A549 (cell line): ENCODE results near the gene COL8A1. TPM values are rescaled to one million over a fixed set of nuclear protein-coding genes. Genes with fewer than 3 reads are reported as not detected.

Experiments
- ATAC-seq, 2 experiments: fragments of 200-7000 bp in 1 of 2; fragments of >200 bp in 1 of 2; cut with Nextera tagmentation in 1 of 2; cut with Tn5 transposase in 1 of 2; 3 replicates each; pipeline versions ENCODE4 v1.8.0 to v1.9.1; 2018 to 2020; ENCODE audit warnings: mild to moderate bottlenecking in 1 of 2, moderate library complexity in 1 of 2
- CTCF ChIA-PET: fragments of 300-600 bp; sonication (Branson Sonifier 250); formaldehyde crosslinking; extraction: SDS; loops from one replicate; lab custom pipeline; 2021; ENCODE audit warnings: antibody characterized with exemption, inconsistent platforms; lab: Yijun Ruan, JAX
- POLR2A ChIA-PET: fragments of 350-600 bp; formaldehyde crosslinking; extraction: SDS; loops from one replicate; lab custom pipeline; 2021; ENCODE audit warnings: antibody characterized with exemption, inconsistent platforms; lab: Yijun Ruan, JAX
- DNase-seq, 2 experiments: peaks; one replicate each; pipeline versions ENCODE4 v3.0.0 to v3.0.0-alpha.2; 2011 to 2016; ENCODE audit warnings: low read depth in 1 of 2, low spot score in 1 of 2
- FAIRE-seq: peaks from 2 replicates; lab custom pipeline; 2011; peaks lifted over from hg19 to GRCh38; lab: Jason Lieb, UNC
- H3K27ac ChIP-seq, 2 experiments: fragments of >200 bp; sonication (Bioruptor Twin); formaldehyde crosslinking; 3 replicates each; pipeline ENCODE4 v1.5.1; 2016 to 2017
- H3K4me1 ChIP-seq: fragments of >200 bp; sonication (Bioruptor Twin); formaldehyde crosslinking; 3 replicates; pipeline ENCODE4 v1.6.1; 2016
- H3K4me2 ChIP-seq: fragments of >200 bp; sonication (Bioruptor Twin); formaldehyde crosslinking; 3 replicates; pipeline ENCODE4 v1.6.1; 2016
- H3K4me3 ChIP-seq: fragments of >200 bp; sonication (Bioruptor Twin); formaldehyde crosslinking; 3 replicates; pipeline ENCODE4 v1.5.1; 2016
- H3K9me3 ChIP-seq: fragments of >200 bp; sonication (Bioruptor Twin); formaldehyde crosslinking; 3 replicates; pipeline ENCODE4 v1.6.1; 2016
- BCL3 ChIP-seq: fragments of >200 bp; sonication (Bioruptor Twin); formaldehyde crosslinking; IDR thresholded peaks from 3 replicates; pipeline ENCODE4 v1.6.1; 2016
- BHLHE40 ChIP-seq: IDR thresholded peaks from 2 replicates; pipeline ENCODE4 v1.6.1; 2012; ENCODE audit warnings: low read depth, low read length, inconsistent platforms
- CBX2 ChIP-seq: fragments of 200-600 bp; sonication (generic); IDR thresholded peaks from 2 replicates; pipeline ENCODE4 v1.6.1; 2016; ENCODE audit warnings: low read depth, mild to moderate bottlenecking, borderline replicate concordance
- CEBPB ChIP-seq, 2 experiments: fragments of >200 bp in 1 of 2; sonication (Bioruptor Twin) in 1 of 2; formaldehyde crosslinking in 1 of 2; IDR thresholded peaks; 2 replicates each; pipeline ENCODE4 v1.6.1; 2012 to 2016
- CHD2 ChIP-seq: fragments of 150-350 bp; IDR thresholded peaks from 2 replicates; pipeline ENCODE4 v1.6.1; 2014; ENCODE audit warnings: low read length; ENCODE audit not compliant: partially characterized antibody
- CTCF ChIP-seq: fragments of >200 bp; sonication (Bioruptor Twin); formaldehyde crosslinking; IDR thresholded peaks from 3 replicates; pipeline ENCODE4 v1.5.1; 2016
- EHMT2 ChIP-seq: fragments of 200-600 bp; sonication (generic); IDR thresholded peaks from 2 replicates; pipeline ENCODE4 v1.6.1; 2016; ENCODE audit warnings: antibody characterized with exemption, low read depth, mild to moderate bottlenecking, moderate library complexity
- EP300 ChIP-seq, 2 experiments: fragments of >200 bp; sonication (Bioruptor Twin); formaldehyde crosslinking; IDR thresholded peaks; 2 replicates in 1 of 2; 3 replicates in 1 of 2; pipeline ENCODE4 v1.6.1; 2016 to 2017
- FOSB ChIP-seq: fragments of 250-450 bp; sonication (Bioruptor Pico); IDR thresholded peaks from 2 replicates; pipeline ENCODE4 v1.5.0; 2020; ENCODE audit warnings: mild to moderate bottlenecking, moderate library complexity
- FOSL2 ChIP-seq, 2 experiments: fragments of 450-650 bp in 1 of 2; fragments of >200 bp in 1 of 2; sonication (Bioruptor Twin) in 1 of 2; formaldehyde crosslinking; IDR thresholded peaks; 2 replicates each; pipeline versions ENCODE4 v1.5.0 to v1.6.1; 2016 to 2020; ENCODE audit warnings: mild to moderate bottlenecking in 1 of 2, moderate library complexity in 1 of 2
- GATA3 ChIP-seq: IDR thresholded peaks from 2 replicates; pipeline ENCODE4 v1.6.1; 2012; ENCODE audit warnings: borderline replicate concordance
- JUN ChIP-seq, 2 experiments: fragments of >200 bp; sonication (Bioruptor Twin); formaldehyde crosslinking; IDR thresholded peaks; 2 replicates in 1 of 2; 3 replicates in 1 of 2; pipeline ENCODE4 v1.6.1; 2016 to 2017
- JUNB ChIP-seq: fragments of >200 bp; sonication (Bioruptor Twin); formaldehyde crosslinking; IDR thresholded peaks from 2 replicates; pipeline ENCODE4 v1.6.1; 2016
- KDM5A ChIP-seq: fragments of 200-600 bp; sonication (generic); IDR thresholded peaks from 2 replicates; pipeline ENCODE4 v1.6.1; 2016; ENCODE audit warnings: antibody characterized with exemption, mild to moderate bottlenecking
- MAZ ChIP-seq: fragments of 150-350 bp; IDR thresholded peaks from 2 replicates; pipeline ENCODE4 v1.6.1; 2014; ENCODE audit warnings: antibody characterized with exemption, low read depth, low read length, borderline replicate concordance
- MYC ChIP-seq: IDR thresholded peaks from 2 replicates; pipeline ENCODE4 v1.6.1; 2012; ENCODE audit warnings: mild to moderate bottlenecking, inconsistent platforms, low read length, improper control_type of control experiment, borderline replicate concordance
- NFE2L2 ChIP-seq: fragments of 150-350 bp; conservative IDR thresholded peaks from 2 replicates; pipeline ENCODE4 v1.6.1; 2014; ENCODE audit warnings: low read length
- NPAS2 ChIP-seq: fragments of 250-450 bp; sonication (Bioruptor Pico); IDR thresholded peaks from 2 replicates; pipeline ENCODE4 v1.8.0; 2022; ENCODE audit warnings: mild to moderate bottlenecking, moderate library complexity, borderline replicate concordance
- RARB ChIP-seq: fragments of 250-450 bp; sonication (Bioruptor Pico); IDR thresholded peaks from 2 replicates; pipeline ENCODE4 v1.8.0; 2021; ENCODE audit warnings: mild to moderate bottlenecking, moderate library complexity
- RNF2 ChIP-seq: fragments of 200-600 bp; sonication (generic); IDR thresholded peaks from 2 replicates; pipeline ENCODE4 v1.6.1; 2016; ENCODE audit warnings: low read depth, mild to moderate bottlenecking, antibody characterized with exemption, moderate library complexity, borderline replicate concordance
- SREBF2 ChIP-seq: fragments of 450-650 bp; IDR thresholded peaks from 2 replicates; pipeline ENCODE4 v1.6.1; 2014; ENCODE audit warnings: mild to moderate bottlenecking, moderate library complexity
- TP53 ChIP-seq: fragments of 250-450 bp; sonication (Bioruptor Pico); IDR thresholded peaks from 2 replicates; pipeline ENCODE4 v1.5.0; 2021; ENCODE audit warnings: mild to moderate bottlenecking, moderate library complexity
- ZC3H11A ChIP-seq: fragments of 450-650 bp; IDR thresholded peaks from 2 replicates; pipeline ENCODE4 v1.6.1; 2014; ENCODE audit warnings: antibody characterized with exemption, mild to moderate bottlenecking
- WGBS: methylation state at CpG from one replicate; pipeline ENCODE4 v1.1.6; 2017; ENCODE audit errors: missing lambda C conversion rate; 5-methylcytosine and 5-hydroxymethylcytosine counted together
- polyA plus RNA-seq, 4 experiments: library from polyadenylated mRNA; depleted of rRNA in 3 of 4; stranded (reverse); fragments of >200 nt; fragmentation: RNase III in 1 of 4; extraction: RNeasy Plus Mini Kit Qiagen cat#74134 plus additional on column Dnase treatment in 1 of 4; gene quantifications; 2 replicates in 3 of 4; 3 replicates in 1 of 4; pipeline ENCODE4 v1.2.3, GENCODE V29; 2011 to 2017
- TF ChIP-seq, protein P1 (sequence below): fragments of 250-450 bp; sonication (Bioruptor Pico); IDR thresholded peaks from 2 replicates; pipeline ENCODE4 v1.5.0; 2021; ENCODE audit warnings: mild to moderate bottlenecking, moderate library complexity, borderline replicate concordance

COL8A1 gene
- polyA plus RNA-seq, 2 of the 4 experiments (the other 2 are of a cell fraction) = not detected

DNA sequence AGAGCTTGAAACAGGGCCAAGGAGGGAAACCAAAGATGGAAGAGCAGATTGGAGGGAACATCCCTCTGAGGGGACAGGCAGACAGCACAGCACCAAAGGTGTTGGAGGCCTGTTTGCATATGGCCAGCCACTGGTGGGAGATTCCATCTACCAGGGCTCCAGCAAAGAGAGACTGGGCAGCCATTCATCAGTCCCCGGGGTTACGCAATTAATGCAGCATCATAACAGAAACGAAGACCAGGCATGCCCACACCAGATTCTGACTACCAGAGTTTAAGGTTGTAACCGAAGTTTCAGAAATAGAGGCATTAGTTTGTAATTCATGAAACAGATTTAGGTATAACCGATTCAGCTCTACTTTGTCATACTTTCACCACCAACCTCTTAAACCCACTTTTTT, 58.1 kb downstream of the COL8A1 start:
- no peak overlapping the region for H3K4me3 ChIP-seq
- DNase-seq = no peak
- no peak overlapping the region for H3K27ac ChIP-seq
- no peak overlapping the region for H3K4me2 ChIP-seq
- no peaks in the 10 kb centered on the region for H3K4me1 ChIP-seq
- WGBS = 71% methylated on average over 5 of the region's 5 CpGs
- ChIA-PET CTCF (interaction anchor here (1.5 kb wide), 1 partner anchor 9 kb away, joined by 4 read pairs; no protein-coding TSS in a partner anchor), POLR2A (no interaction called here)
- TF ChIP-seq NFE2L2 (no peak), CEBPB (IDR thresholded peaks at IDR 0.05) (peak in 1 of 2 experiments; percentile 61; a peak in 2 of 4 replicates)
- FAIRE-seq = no peak
- no peak for ATAC-seq
- no peaks in the 10 kb centered on the region for H3K9me3 ChIP-seq

GRCh38 chr3:99697250-99697649, 58.9 kb downstream of the COL8A1 start:
- CTCF ChIA-PET = interaction anchor here (1.5 kb wide), 1 partner anchor 10 kb away, joined by 4 read pairs; no protein-coding TSS in a partner anchor
- DNase-seq (no peak), FAIRE-seq (no peak), ATAC-seq (no peak)
- Histone ChIP-seq H3K4me1 (no peaks in the 10 kb centered on the region), H3K4me3 (no peak overlapping the region), H3K27ac (no peak overlapping the region), H3K4me2 (no peak overlapping the region), H3K9me3 (no peaks in the 10 kb centered on the region)
- 71% methylated on average over 5 of the region's 5 CpGs for WGBS
- TF ChIP-seq FOSB (CRISPR knock-in tag) (no peak), SREBF2 (no peak), GATA3 (no peak), TP53 (CRISPR knock-in tag) (no peak), EP300 (IDR thresholded peaks at IDR 0.05) (no peak), JUN (IDR thresholded peaks at IDR 0.05) (no peak), CHD2 (no peak), RARB (CRISPR knock-in tag) (no peak), BCL3 (no peak), CBX2 (no peak), KDM5A (no peak), ZC3H11A (no peak), EHMT2 (no peak)
- TF ChIP-seq, protein P1, sequence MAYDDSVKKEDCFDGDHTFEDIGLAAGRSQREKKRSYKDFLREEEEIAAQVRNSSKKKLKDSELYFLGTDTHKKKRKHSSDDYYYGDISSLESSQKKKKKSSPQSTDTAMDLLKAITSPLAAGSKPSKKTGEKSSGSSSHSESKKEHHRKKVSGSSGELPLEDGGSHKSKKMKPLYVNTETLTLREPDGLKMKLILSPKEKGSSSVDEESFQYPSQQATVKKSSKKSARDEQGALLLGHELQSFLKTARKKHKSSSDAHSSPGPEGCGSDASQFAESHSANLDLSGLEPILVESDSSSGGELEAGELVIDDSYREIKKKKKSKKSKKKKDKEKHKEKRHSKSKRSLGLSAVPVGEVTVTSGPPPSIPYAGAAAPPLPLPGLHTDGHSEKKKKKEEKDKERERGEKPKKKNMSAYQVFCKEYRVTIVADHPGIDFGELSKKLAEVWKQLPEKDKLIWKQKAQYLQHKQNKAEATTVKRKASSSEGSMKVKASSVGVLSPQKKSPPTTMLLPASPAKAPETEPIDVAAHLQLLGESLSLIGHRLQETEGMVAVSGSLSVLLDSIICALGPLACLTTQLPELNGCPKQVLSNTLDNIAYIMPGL (CRISPR knock-in tag) = no peak
- POLR2A ChIA-PET = no interaction called here

- DNase-seq (no peak), ATAC-seq (no peak), FAIRE-seq (no peak)
- Histone ChIP-seq H3K4me1 (no peaks in the 10 kb centered on the region), H3K27ac (no peak overlapping the region), H3K4me3 (no peak overlapping the region), H3K9me3 (no peaks in the 10 kb centered on the region), H3K4me2 (no peak overlapping the region)
- TF ChIP-seq MAZ = no peak
- TF ChIP-seq MYC = no peak
- TF ChIP-seq JUNB = no peak
- TF ChIP-seq CBX2 = no peak
- no peak for TF ChIP-seq CTCF
- no peak for TF ChIP-seq RNF2
- no peak for TF ChIP-seq FOSL2 (IDR thresholded peaks at IDR 0.05)
- no peak for TF ChIP-seq FOSL2 (CRISPR knock-in tag; IDR thresholded peaks at IDR 0.05)
- no peak for TF ChIP-seq NPAS2
- no peak for TF ChIP-seq BHLHE40
- WGBS = 3% methylated on average over 2 of the region's 2 CpGs
- POLR2A ChIA-PET = no interaction called here
- CTCF ChIA-PET = interaction anchor here (0.6 to 1.4 kb wide), 3 partner anchors 11 to 1026 kb away, joined by 3 to 6 read pairs (median 3); no protein-coding TSS in a partner anchor
Observed at GRCh38 chr3:99698932-99699331, 60.5 kb downstream of the COL8A1 start.
